Stomach (tissue), 9 donors: ENCODE measurements around the gene SAMD8. TPM values are rescaled to one million over a fixed set of nuclear protein-coding genes. Genes with fewer than 3 reads are reported as not detected.
A peak's percentile ranks its signal among the peaks of the same experiment; 100 is the strongest.
"Not testable (repeated sequence)": the region's sequence is repeated elsewhere in the genome, so short reads cannot be mapped to it uniquely, and the experiment has no call there.

Experiments used
- DNase-seq, 2 donors: peaks; one replicate each; pipeline versions ENCODE4 v3.0.0 to v3.0.0-alpha.2; 2013 to 2019
- H3K27ac ChIP-seq, 5 donors: fragments of 200-600 bp in 4 of 5; sonication (generic) in 4 of 5; one replicate each; pipeline ENCODE4 v1.5.1; 2013 to 2019; ENCODE audit warnings: mild to moderate bottlenecking in 1 of 5, moderate library complexity in 1 of 5
- H3K27me3 ChIP-seq, 3 donors: fragments of 200-600 bp; sonication (generic); one replicate each; pipeline ENCODE4 v1.5.1; 2017 to 2019; ENCODE audit warnings: mixed run types in 1 of 3
- H3K36me3 ChIP-seq, 4 donors: fragments of 200-600 bp; sonication (generic); 1 replicate in 3 of 4; 2 replicates in 1 of 4; pipeline ENCODE4 v1.5.1; 2016 to 2019
- H3K4me1 ChIP-seq, 4 donors: fragments of 200-600 bp; sonication (generic); one replicate each; pipeline ENCODE4 v1.5.1; 2016 to 2019
- H3K4me3 ChIP-seq, 4 donors: fragments of 200-600 bp; sonication (generic) in 3 of 4; one replicate each; pipeline ENCODE4 v1.5.1; 2016 to 2019; ENCODE audit warnings: mild to moderate bottlenecking in 1 of 4
- H3K9me3 ChIP-seq, 4 donors: fragments of 200-600 bp; sonication (generic); one replicate each; pipeline ENCODE4 v1.5.1; 2016 to 2019
- CTCF ChIP-seq, 7 experiments: fragments of 450-650 bp in 4 of 7; fragments of 200-600 bp in 3 of 7; sonication (generic) in 3 of 7; IDR thresholded peaks; one replicate each; pipeline ENCODE4 v1.5.1; 2016 to 2019; ENCODE audit warnings: antibody characterized with exemption in 7 of 7, control low read depth in 2 of 7, mild to moderate bottlenecking in 1 of 7
- EP300 ChIP-seq: sonication (generic); formaldehyde crosslinking; IDR thresholded peaks from one replicate; pipeline ENCODE4 v1.6.1; 2017; ENCODE audit warnings: antibody characterized with exemption
- POLR2A ChIP-seq, 4 donors: fragments of 450-650 bp; IDR thresholded peaks; one replicate each; pipeline ENCODE4 v1.6.1; 2016; ENCODE audit warnings: antibody characterized with exemption in 4 of 4, control low read depth in 2 of 4, mild to moderate bottlenecking in 1 of 4, moderate library complexity in 1 of 4
- POLR2AphosphoS5 ChIP-seq, 3 donors: sonication (generic); formaldehyde crosslinking; IDR thresholded peaks; one replicate each; pipeline ENCODE4 v1.6.1; 2016; ENCODE audit warnings: antibody characterized with exemption in 3 of 3
- WGBS, 5 donors: extraction: QIAGEN DNeasy Blood & Tissue Kit in 3 of 5; methylation state at CpG; one replicate each; pipeline versions ENCODE4 v1.1.5 to v1.1.7; 2013 to 2018; 5-methylcytosine and 5-hydroxymethylcytosine counted together
- intact Hi-C: fragments of 100-400 bp; cut with DNase I; formaldehyde crosslinking; loops from one replicate; pipeline ENCODE4 v1.15.1; 2023; ENCODE audit warnings: low total_unique reads
- polyA plus RNA-seq, 3 donors: library from polyadenylated mRNA; stranded (reverse); fragments of 200-250 nt; gene quantifications; one replicate each; pipeline ENCODE4 v1.2.3, GENCODE V29; 2013
- total RNA-seq, 5 donors: library from RNA; depleted of rRNA; stranded (reverse); fragments of >200 nt; gene quantifications; one replicate each; pipeline versions ENCODE4 v1.1.0 to v1.2.3, GENCODE V29; 2014 to 2016
- donor health status: healthy with polysubstance abuse.
- donor health status: Bipolar disorder and iron deficiency.
- donor health status: healthy.

SAMD8 gene
- total and polyA plus RNA-seq, 8 donors, result 2.9 to 34.9 (median 5.5) TPM

- no peaks in the 10 kb centered on the region for H3K9me3 ChIP-seq
- WGBS, 5 donors, result 87 to 91% (median 89%) methylated on average over 11 to 12 of the region's 12 CpGs
- H3K36me3 ChIP-seq, result no peaks in the 10 kb centered on the region
- peak overlapping the region in 1 of 5 donors; percentile 26 for H3K27ac ChIP-seq
- peaks cover 7 to 44% (median 19%) of the 10 kb centered on the region in 4 donors for H3K4me1 ChIP-seq
- no peaks in the 10 kb centered on the region for H3K27me3 ChIP-seq
- intact Hi-C loops, result no loop called here
- H3K4me3 ChIP-seq, result no peak overlapping the region
- DNase-seq, result no peak
- no peak for TF ChIP-seq POLR2A (IDR thresholded peaks at IDR 0.05)
- TF ChIP-seq EP300, result no peak
- no peak for TF ChIP-seq CTCF (IDR thresholded peaks at IDR 0.05)
- TF ChIP-seq POLR2AphosphoS5 (IDR thresholded peaks at IDR 0.05), result no peak
These were observed 78.0 kb downstream of the SAMD8 start for GRCh38 chr10:75189266-75190096.

GRCh38 chr10:75191821-75192568 is 80.5 kb downstream of the SAMD8 start:
- intact Hi-C loops, result no loop called here
- Histone ChIP-seq H3K27ac (peak overlapping the region in 4 of 5 donors; percentile 66 to 79 (median 72)), H3K9me3 (no peaks in the 10 kb centered on the region), H3K4me1 (peaks cover 7 to 41% (median 14%) of the 10 kb centered on the region in 4 donors), H3K27me3 (no peaks in the 10 kb centered on the region), H3K4me3 (no peak overlapping the region), H3K36me3 (no peaks in the 10 kb centered on the region)
- DNase-seq, result peak; percentile 59 to 73
- WGBS, 5 donors, result 23 to 37% (median 27%) methylated on average over 10 of the region's 10 CpGs
- TF ChIP-seq CTCF (IDR thresholded peaks at IDR 0.05), result no peak
- TF ChIP-seq POLR2AphosphoS5 (IDR thresholded peaks at IDR 0.05), result peak; percentile 65 to 93 (median 79)

- H3K4me3 ChIP-seq, DNase-seq, H3K27me3 ChIP-seq, H3K36me3 ChIP-seq, intact Hi-C loops, H3K9me3 ChIP-seq: not testable (repeated sequence)
- peak overlapping the region in 3 of 5 donors; percentile 34 to 71 (median 52) for H3K27ac ChIP-seq
- 82 to 92% (median 89%) methylated on average over 4 of the region's 4 CpGs for WGBS, 5 donors
- peaks cover 7 to 32% (median 14%) of the 10 kb centered on the region in 4 donors for H3K4me1 ChIP-seq
These were observed 83.2 kb downstream of the SAMD8 start for GRCh38 chr10:75194625-75195024.

GRCh38 chr10:75195035-75195763 is 83.7 kb downstream of the SAMD8 start:
- WGBS, 5 donors, result 73 to 84% (median 81%) methylated on average over 6 of the region's 6 CpGs
- Histone ChIP-seq H3K27ac (peak overlapping the region; percentile 52 to 73 (median 60)), H3K4me3 (no peak overlapping the region), H3K4me1 (peaks cover 7 to 32% (median 14%) of the 10 kb centered on the region in 4 donors), H3K9me3 (no peaks in the 10 kb centered on the region), H3K36me3 (no peaks in the 10 kb centered on the region), H3K27me3 (no peaks in the 10 kb centered on the region)
- DNase-seq, result no peak
- no peak for TF ChIP-seq POLR2AphosphoS5 (IDR thresholded peaks at IDR 0.05)
- TF ChIP-seq POLR2A (IDR thresholded peaks at IDR 0.05), result no peak
- no peak for TF ChIP-seq CTCF (IDR thresholded peaks at IDR 0.05)
- TF ChIP-seq EP300, result no peak
- intact Hi-C loops, result no loop called here
